Left ventricle myocardium inferior (tissue), 1 donor: ENCODE results near the gene CTAGE4. TPM values are rescaled to one million over a fixed set of nuclear protein-coding genes. Genes with fewer than 3 reads are reported as not detected.
"Not testable (repeated sequence)": the region's sequence is repeated elsewhere in the genome, so short reads cannot be mapped to it uniquely, and the experiment has no call there.

ENCODE experiments used
- DNase-seq: peaks from one replicate; pipeline ENCODE4 v3.0.0-alpha.2; 2020
- H3K27ac ChIP-seq: fragments of 200-600 bp; replicated peaks from 2 replicates; pipeline ENCODE4 v1.8.0; 2021
- H3K27me3 ChIP-seq: fragments of 200-600 bp; 2 replicates; pipeline ENCODE4 v1.8.0; 2021; ENCODE audit warnings: low read depth
- H3K36me3 ChIP-seq: fragments of 200-600 bp; 2 replicates; pipeline ENCODE4 v1.8.0; 2021
- H3K4me1 ChIP-seq: fragments of 200-600 bp; 2 replicates; pipeline ENCODE4 v1.8.0; 2021
- H3K4me3 ChIP-seq: fragments of 200-600 bp; 2 replicates; pipeline ENCODE4 v1.8.0; 2021; ENCODE audit warnings: mild to moderate bottlenecking, moderate library complexity
- H3K9me3 ChIP-seq: fragments of 200-600 bp; replicated peaks from 2 replicates; pipeline ENCODE4 v1.8.0; 2021
- intact Hi-C: fragments of 100-400 bp; cut with micrococcal nuclease; formaldehyde crosslinking; loops from one replicate; pipeline ENCODE4 v1.11.0; 2022
- total RNA-seq: library from RNA; stranded (reverse); fragmentation: NEBNext Ultra II Directional; extraction: Animal tissue kit (Norgen Biotek cat#: 25700); gene quantifications from one replicate; pipeline ENCODE4 v1.2.1, GENCODE V29; 2021
- TF ChIP-seq, protein P1 (sequence below): fragments of 200-600 bp; IDR thresholded peaks from 2 replicates; pipeline ENCODE4 v1.8.0; 2021; ENCODE audit warnings: antibody characterized with exemption, mild to moderate bottlenecking, borderline replicate concordance
- donor health status: DM: no; HTN: yes; CAD: no; lungs with severe emphysema.

CTAGE4 gene
- total RNA-seq, 1 donor from 2014 or later = 0.16 TPM

DNA sequence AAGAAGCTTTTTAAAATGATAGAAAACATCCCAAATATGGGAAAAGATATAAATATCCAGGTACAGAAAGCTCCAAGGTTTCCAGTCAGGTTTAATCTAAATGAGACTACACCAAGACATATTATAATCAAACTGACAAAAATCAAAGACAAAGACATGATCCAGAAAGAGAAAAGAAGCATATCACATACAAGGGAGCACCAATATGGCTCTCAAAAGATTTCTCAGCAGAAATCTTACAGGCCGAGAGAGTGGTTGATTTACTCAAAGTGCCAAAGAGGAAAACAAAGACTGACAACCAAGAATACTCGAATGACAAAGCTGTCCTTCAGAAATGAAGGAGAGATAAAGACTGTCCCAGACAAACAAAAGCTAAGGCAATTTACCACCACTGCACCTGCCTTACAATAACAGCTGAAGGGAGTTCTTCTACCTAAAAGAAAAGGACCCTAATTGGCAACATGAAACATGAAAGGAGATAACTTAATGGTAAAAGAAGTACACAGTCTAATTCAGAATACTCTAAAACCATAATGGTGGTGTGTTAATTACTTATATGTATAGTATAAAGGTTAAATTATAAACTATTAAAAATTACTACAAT lies 34.9 kb upstream of the CTAGE4 start:
- H3K4me1 ChIP-seq = no peaks in the 10 kb centered on the region
- H3K9me3 ChIP-seq = peaks cover 78% of the 10 kb centered on the region
- no peak overlapping the region for H3K4me3 ChIP-seq
- H3K27ac ChIP-seq = no peak overlapping the region
- no peaks in the 10 kb centered on the region for H3K36me3 ChIP-seq
- TF ChIP-seq, protein P1, sequence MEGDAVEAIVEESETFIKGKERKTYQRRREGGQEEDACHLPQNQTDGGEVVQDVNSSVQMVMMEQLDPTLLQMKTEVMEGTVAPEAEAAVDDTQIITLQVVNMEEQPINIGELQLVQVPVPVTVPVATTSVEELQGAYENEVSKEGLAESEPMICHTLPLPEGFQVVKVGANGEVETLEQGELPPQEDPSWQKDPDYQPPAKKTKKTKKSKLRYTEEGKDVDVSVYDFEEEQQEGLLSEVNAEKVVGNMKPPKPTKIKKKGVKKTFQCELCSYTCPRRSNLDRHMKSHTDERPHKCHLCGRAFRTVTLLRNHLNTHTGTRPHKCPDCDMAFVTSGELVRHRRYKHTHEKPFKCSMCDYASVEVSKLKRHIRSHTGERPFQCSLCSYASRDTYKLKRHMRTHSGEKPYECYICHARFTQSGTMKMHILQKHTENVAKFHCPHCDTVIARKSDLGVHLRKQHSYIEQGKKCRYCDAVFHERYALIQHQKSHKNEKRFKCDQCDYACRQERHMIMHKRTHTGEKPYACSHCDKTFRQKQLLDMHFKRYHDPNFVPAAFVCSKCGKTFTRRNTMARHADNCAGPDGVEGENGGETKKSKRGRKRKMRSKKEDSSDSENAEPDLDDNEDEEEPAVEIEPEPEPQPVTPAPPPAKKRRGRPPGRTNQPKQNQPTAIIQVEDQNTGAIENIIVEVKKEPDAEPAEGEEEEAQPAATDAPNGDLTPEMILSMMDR = no peak
- intact Hi-C loops = no loop called here
- no peaks in the 10 kb centered on the region for H3K27me3 ChIP-seq
- no peak for DNase-seq

DNA sequence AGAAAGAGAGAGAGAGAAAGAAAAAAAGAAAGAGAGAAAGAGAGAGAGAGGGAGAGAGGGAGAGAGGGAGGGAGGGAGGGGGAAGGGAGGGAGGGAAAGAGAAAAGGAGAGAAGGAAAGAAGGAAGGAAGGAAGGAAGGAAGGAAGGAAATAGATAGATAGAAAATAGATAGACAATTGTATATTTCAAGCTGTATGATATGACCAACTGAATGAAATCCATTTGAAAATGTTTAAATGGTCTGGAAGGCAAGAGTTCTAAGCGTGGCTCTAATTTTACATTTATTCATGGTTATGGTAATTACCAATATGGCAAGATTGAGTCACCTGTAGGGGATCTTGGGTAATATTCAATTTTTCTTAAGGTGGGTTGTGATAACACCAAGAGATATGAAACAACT lies 24.4 kb upstream of the CTAGE4 start:
- H3K9me3 ChIP-seq = peaks cover 4% of the 10 kb centered on the region
- intact Hi-C loops = no loop called here
- H3K27me3 ChIP-seq = no peaks in the 10 kb centered on the region
- H3K36me3 ChIP-seq = no peaks in the 10 kb centered on the region
- DNase-seq = no peak
- H3K27ac ChIP-seq = no peak overlapping the region
- H3K4me3 ChIP-seq = no peak overlapping the region
- TF ChIP-seq, protein P1 = no peak
- H3K4me1 ChIP-seq = no peaks in the 10 kb centered on the region

DNA sequence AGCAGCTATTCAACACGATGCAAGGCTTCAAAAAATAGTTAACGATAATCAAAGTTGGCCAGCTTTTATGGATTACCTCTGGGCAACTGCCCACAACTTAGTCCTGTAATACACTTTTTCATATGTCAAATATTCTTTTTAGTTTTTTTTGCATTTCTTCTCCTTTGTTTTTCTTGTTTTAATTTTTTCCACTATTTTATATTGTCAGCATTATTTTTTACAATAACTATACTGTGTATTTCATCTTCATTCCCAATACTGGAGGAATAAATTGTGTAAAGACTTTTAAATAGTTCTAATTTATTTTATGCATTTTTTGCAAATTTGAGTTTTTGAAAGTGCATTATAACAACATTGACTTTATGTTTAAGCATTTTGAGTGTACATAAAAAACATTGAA lies 18.5 kb upstream of the CTAGE4 start:
- no peak overlapping the region for H3K4me3 ChIP-seq
- H3K27ac ChIP-seq = no peak overlapping the region
- TF ChIP-seq, protein P1 = no peak
- H3K4me1 ChIP-seq = no peaks in the 10 kb centered on the region
- no peak for DNase-seq
- intact Hi-C loops = no loop called here
- no peaks in the 10 kb centered on the region for H3K27me3 ChIP-seq
- H3K9me3 ChIP-seq = peaks cover 10% of the 10 kb centered on the region
- H3K36me3 ChIP-seq = no peaks in the 10 kb centered on the region

DNA sequence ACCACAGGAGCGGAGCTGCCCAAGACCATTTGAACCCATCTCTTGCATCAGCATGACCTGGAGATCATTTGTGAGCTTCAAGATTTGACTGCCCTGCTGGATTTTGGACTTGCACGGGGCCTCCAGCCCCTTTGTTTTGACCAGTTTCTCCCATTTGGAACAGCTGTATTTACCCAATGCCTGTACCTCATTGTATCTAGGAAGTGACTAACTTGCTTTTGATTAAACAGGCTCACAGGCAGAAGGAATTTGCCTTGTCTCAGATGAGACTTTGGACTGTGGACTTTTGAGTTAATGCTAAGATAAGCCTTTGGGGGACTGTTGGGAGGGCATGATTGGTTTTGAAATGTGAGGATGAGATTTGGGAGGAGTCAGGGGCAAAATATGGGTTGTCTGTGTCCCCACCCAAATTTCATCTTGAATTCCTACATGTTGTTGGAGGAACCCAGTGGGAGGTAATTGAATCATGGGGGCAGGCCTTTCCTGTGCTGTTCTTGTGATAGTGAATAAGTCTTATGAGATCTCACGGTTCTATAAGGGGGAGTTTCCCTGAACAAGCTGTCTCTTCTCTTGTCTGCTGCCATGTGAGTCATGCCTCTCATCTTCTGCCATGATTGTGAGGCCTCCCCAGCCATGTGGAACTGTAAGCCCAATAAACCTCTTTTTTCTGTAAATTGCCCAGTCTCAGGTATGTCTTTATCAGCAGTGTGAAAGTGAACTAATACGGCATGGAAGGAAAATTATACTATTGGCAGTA lies 11.5 kb upstream of the CTAGE4 start:
- H3K27me3 ChIP-seq, DNase-seq, H3K4me1 ChIP-seq, H3K36me3 ChIP-seq, H3K27ac ChIP-seq, H3K4me3 ChIP-seq, intact Hi-C loops: not testable (repeated sequence)
- peaks cover 13% of the 10 kb centered on the region for H3K9me3 ChIP-seq

DNA sequence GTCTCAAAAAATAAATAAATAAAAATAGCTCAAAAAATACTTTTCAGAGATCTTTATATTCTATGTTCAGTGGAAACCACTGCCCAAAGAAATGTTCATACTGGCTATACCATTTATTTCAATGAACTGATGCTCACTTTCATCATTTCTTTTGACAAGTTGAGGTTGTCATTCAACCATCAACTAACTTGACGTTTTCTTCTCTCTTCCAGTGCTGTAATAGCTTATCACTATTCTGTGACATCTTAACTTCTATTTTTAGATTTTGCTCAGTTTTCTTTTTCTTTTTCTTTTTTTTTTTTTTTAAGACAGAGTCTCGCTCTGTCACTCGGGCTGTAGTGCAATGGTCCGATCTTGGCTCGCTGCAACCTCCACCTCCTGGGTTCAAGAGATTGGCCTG lies 8.7 kb upstream of the CTAGE4 start:
- Histone ChIP-seq H3K9me3 (peaks cover 13% of the 10 kb centered on the region), H3K36me3 (no peaks in the 10 kb centered on the region), H3K4me3 (no peak overlapping the region), H3K27me3 (no peaks in the 10 kb centered on the region), H3K27ac (no peak overlapping the region), H3K4me1 (no peaks in the 10 kb centered on the region)
- TF ChIP-seq, protein P1 = no peak
- DNase-seq = no peak
- intact Hi-C loops = no loop called here
